GM21825 (cell line): ENCODE results near the gene KCNN3.
A peak's percentile ranks its signal among the peaks of the same experiment; 100 is the strongest.

Source experiments
- ATAC-seq: cut with Tn5 transposase; IDR thresholded peaks from one replicate; pipeline ENCODE4 v1.9.1; 2021; ENCODE audit warnings: mild to moderate bottlenecking, moderate library complexity; ENCODE audit not compliant: unreplicated experiment

The KCNN3 gene

GRCh38 chr1:154755858-154756730 lies 114.0 kb downstream of the KCNN3 start:
- ATAC-seq, result no peak

GRCh38 chr1:154753426-154753825 lies 116.7 kb downstream of the KCNN3 start:
- no peak for ATAC-seq

GRCh38 chr1:154752273-154753030 lies 117.6 kb downstream of the KCNN3 start:
- ATAC-seq, result no peak

- no peak for ATAC-seq
These were observed 118.4 kb downstream of the KCNN3 start for GRCh38 chr1:154751690-154752089.

- ATAC-seq, result no peak
These were observed 119.1 kb downstream of the KCNN3 start for GRCh38 chr1:154750681-154751665.

- no peak for ATAC-seq
These were observed 120.9 kb downstream of the KCNN3 start for GRCh38 chr1:154749078-154749760.

GRCh38 chr1:154748405-154748775 lies 121.7 kb downstream of the KCNN3 start:
- ATAC-seq, result no peak

GRCh38 chr1:154747740-154748404 lies 122.2 kb downstream of the KCNN3 start:
- peak; percentile 55 for ATAC-seq

- ATAC-seq, result no peak
These were observed 122.7 kb downstream of the KCNN3 start for GRCh38 chr1:154747380-154747739.

GRCh38 chr1:154746622-154747299 lies 123.3 kb downstream of the KCNN3 start:
- no peak for ATAC-seq

GRCh38 chr1:154745750-154746425 lies 124.2 kb downstream of the KCNN3 start:
- ATAC-seq, result no peak

GRCh38 chr1:154745286-154745731 lies 124.8 kb downstream of the KCNN3 start:
- no peak for ATAC-seq

GRCh38 chr1:154744352-154745035 lies 125.6 kb downstream of the KCNN3 start:
- ATAC-seq, result no peak

- ATAC-seq, result no peak
These were observed 126.5 kb downstream of the KCNN3 start for GRCh38 chr1:154743526-154744036.

GRCh38 chr1:154742606-154743005 lies 127.5 kb downstream of the KCNN3 start:
- no peak for ATAC-seq

- ATAC-seq, result no peak
These were observed 128.2 kb downstream of the KCNN3 start for GRCh38 chr1:154741741-154742495.

- no peak for ATAC-seq
These were observed 128.8 kb downstream of the KCNN3 start for GRCh38 chr1:154741327-154741726.
